HPDE6-E6E7 (cell line): ENCODE data around the gene PHF5A.

ENCODE experiments used
- DNase-seq: peaks from one replicate; pipeline ENCODE4 v3.0.0; 2011; ENCODE audit warnings: missing footprints; ENCODE audit errors: extremely low spot score

Gene PHF5A

DNA sequence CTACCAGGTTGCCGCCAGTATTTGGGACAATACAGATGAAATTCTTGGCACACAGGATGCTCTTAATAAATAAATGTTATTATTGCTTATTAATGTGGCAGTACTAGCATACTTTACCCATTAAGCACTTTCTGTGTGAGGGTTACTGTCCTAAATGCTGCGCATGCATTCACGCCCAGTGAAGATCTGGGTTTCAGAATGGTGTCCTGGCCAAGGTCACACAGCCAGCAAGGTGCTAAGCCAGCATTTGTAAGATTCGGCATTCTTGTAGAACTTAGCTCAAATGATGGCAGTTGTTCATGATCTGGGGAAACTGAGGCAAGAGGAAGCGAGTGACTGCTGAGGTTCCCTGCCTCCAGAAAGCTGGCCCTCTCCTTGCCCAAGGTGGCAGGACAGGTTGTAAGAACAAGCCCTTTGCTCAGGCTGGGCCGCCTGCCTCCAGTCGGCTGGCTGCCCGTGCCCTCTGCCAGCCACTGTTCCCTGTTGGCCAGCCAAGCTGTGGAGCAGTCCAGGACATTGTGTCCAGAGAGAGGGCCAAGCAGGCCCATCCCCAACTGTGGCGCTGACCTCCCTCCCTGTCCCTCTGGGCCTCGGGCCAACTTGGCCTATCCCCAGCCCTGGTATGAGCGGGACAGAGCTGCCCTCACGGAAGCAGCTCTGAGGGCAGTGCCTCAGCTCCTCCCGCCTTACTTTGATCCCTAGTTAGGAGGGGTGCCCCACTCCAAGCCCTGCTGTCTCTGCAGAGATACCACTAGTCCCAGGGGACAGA lies 50.7 kb downstream of the PHF5A start:
- DNase-seq, result no peak

DNA sequence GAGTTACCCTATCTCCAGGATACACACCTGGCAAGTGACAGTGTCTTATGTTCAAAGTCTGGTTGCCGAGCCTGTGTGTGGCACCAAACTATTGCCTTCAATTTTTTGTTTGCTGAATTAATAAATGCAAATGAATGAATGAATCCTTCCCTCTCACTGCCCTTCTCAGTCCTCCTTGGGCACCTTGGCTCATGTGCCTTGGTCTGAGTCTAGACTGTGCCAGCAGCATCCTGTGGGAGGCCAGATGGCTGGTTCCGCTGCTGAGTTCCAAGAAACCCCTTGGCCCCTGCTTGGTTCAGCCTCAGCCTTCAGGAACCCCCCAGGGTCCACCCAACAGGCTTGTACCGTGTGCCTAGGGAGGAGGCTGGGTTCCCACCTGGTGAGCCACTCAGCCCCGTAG lies 52.9 kb downstream of the PHF5A start:
- no peak for DNase-seq

DNA sequence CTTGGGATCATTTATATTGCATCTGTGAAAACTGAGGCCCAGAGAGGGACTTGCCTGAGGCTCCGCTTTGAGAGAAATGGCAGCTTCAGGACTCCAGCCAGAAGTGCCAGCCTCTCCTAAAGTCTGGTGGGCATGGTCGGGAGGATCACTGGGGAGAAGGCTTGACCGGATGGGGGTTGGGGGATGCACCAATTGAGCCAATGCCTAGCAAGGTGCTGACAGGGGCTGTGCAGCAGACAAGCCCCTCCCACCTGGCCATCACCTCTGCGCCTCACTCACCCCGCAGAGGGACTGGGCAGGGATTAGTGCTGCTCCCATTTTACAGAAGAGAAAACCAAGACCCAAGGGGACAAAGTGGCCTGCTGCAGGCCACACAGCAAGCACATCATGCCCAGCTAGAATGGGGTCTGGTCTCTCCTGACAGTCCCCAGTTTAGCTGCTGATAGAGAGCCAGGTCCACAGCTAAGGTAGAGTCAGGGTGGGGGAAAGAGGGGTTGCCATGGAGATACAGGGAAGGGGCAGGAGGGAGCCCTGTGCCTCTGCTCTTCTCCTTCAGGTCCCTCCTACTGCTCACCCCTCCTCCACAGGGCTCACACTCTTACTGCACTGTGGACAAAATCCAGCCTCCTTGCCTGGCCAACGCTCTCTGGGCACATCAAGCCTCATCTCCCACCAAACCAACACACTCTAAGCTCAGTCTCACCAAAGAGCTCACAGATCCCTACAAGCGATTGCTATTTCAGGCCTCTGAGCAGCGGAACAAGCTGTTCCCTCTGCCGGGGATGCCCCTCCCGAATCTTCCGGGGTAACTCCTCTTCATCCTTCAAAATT lies 57.3 kb downstream of the PHF5A start:
- no peak for DNase-seq

DNA sequence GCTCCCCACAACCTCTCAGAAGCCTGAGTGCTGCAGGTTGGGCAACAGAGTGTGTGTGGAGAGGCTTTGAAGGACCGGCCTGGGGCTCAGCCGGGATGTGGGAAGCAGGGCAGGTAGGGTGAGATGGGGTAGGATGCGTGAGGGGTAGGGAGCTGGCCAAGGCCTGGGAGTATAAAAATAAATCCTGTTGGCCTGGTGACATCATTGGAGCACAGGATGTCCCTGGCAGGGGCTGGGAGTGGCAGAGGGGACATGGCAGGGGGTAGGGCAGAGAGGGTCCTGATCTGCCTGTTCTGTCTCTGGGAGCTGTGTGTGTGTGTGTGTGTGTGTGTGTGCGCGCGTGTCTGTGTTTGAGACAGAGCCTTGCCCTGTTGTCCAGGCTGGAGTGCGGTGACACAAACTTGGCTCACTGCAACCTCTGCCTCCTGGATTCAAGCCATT lies 58.2 kb downstream of the PHF5A start:
- DNase-seq, result no peak
